Dermis blood vessel endothelial cell (primary cell): ENCODE data around the gene TRAF3IP1. TPM values are rescaled to one million over a fixed set of nuclear protein-coding genes. Genes with fewer than 3 reads are reported as not detected.
A peak's percentile ranks its signal among the peaks of the same experiment; 100 is the strongest.
"Not testable (repeated sequence)": the region's sequence is repeated elsewhere in the genome, so short reads cannot be mapped to it uniquely, and the experiment has no call there.

Experiments
- DNase-seq: peaks from one replicate; pipeline ENCODE4 v3.0.0; 2010
- total RNA-seq: library from RNA; depleted of rRNA; stranded (reverse); fragments of >200 nt; gene quantifications from 2 replicates; pipeline ENCODE4 v1.2.3, GENCODE V29; 2014

The TRAF3IP1 gene
- total RNA-seq, 1 donor from 2014 or later, result 7.3 TPM

DNA sequence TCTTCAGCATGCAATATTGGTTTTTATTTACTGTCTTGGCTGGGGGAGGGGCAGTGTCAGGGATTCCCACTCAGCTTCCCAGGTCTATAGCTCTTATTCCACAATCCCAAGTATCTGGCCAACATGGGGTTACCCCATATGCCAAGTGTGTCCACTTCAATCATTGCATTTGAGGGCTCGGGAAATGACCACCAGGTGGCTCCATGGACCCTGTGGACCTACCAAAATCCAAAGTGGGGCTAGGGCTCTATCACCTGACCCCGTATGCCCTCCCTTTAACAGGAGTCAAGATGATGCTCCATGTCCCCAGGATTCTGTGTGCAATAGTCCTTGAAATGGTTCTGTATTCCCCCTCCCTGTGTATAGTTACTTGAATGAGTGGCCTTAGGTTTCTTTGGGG is 12.1 kb upstream of the TRAF3IP1 start:
- DNase-seq, result peak; percentile 21

DNA sequence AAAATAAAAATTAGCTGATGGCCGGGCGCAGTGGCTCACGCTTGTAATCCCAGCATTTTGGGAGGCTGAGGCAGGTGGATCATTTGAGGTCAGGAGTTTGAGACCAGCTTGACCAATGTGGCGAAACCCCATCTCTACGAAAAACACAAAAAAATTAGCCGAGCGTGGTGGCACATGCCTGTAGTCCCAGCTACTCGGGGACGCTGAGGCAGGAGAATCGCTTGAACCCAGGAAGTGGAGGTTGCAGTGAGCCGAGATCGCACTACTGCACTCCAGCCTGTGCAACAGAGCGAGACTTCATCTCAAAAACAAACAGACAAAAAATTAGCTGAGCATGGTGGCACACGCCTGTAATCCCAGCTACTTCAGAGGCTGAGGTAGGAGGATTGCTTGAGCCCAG is 9.6 kb upstream of the TRAF3IP1 start:
- DNase-seq, result not testable (repeated sequence)

DNA sequence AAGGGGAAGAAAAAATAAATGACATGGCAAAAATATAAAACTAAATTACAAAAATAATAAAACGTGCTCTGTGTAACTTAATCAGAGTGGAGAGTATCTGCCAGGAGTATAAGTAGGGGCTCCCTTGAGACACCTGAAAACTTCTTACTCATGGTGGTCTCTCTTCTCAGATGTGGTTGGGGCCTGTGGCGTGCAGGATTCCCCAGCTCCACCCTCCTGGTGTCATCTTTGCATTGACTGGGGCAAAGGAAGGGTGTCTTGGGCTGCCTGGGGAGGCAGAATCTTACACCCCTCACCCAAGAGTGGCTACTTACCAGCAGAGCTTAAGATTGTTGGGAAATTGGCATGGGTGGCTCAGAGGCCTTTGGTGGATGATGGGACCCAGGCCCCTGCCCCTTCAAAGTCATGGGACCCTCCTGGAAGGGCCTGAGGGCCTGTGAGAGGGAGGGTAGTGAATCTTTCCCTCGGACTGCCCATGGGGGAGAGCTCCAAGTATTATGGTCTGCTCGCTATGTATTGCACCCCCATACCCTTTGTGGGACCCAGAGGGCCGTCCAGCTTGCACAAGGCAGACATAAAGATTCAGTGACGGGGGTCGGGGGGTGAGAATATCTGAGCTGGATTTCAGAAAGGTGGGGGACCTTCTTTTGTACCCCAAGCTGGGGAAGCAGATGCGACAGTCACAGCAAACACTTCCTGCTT is 6.9 kb upstream of the TRAF3IP1 start:
- no peak for DNase-seq

DNA sequence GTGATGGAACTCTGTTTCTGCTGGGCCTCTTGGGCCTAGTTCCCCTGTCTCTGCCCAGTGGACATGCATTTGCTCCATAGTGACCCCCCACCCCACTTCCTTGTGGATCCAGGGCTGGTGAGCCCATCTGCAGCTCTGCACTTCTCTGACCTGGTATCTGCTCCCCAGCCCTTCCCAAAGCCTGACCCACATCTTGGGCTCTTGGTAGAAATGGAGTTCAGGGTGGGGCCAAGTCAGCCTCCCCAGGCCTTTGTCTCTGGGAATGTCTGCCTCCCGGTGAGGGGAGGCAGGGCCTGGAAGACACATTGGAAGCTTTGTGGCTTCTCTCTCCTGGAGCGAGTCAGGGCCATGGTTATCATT is 6.3 kb upstream of the TRAF3IP1 start:
- no peak for DNase-seq

DNA sequence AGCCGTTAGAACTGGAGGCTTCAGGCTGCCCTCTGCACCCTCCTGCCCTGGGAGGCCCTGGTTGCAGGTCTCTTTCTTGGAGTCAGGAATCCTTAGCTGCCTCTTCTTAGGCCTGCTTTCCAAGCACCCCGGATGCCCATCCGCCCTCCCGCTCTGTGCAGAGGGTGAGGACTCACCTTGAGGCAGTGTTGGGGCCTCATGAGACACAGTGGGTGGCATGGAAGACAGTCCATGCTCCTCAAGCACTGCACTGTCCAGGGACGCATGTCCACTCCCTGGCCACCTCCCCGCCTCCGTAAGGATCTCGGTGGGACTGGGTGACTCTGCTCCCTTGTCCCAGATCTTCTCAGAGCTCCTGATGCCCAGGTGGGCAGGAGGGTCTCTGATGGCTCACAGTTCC is 5.7 kb upstream of the TRAF3IP1 start:
- no peak for DNase-seq

DNA sequence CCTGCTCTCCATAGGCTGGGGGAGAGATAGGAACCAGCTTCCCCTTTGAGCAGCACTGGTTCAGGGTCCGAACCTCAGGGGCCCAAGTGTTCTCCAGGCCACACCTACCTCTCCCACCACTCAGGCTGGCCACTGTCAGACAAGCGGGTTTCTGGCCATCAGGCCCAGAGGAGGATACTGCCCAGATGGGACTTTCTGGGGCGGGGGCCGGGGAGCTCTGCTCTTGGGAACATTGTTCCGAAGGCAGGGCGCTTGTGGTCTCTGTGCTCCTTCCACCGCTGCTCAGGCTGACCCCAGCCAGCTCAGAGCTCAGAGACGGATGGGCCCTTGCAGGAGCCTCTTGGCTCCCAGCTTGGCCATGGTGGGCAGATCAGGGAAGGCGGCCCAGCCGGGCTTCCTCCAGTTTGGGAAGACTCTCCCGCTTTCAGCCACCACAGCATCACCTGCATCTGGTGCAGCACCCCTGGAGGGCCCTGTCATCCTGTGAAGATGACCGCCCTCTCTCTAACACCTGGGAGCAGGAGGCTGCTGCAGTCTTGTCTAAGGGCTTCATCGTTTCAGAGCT is 5.2 kb upstream of the TRAF3IP1 start:
- DNase-seq, result no peak

DNA sequence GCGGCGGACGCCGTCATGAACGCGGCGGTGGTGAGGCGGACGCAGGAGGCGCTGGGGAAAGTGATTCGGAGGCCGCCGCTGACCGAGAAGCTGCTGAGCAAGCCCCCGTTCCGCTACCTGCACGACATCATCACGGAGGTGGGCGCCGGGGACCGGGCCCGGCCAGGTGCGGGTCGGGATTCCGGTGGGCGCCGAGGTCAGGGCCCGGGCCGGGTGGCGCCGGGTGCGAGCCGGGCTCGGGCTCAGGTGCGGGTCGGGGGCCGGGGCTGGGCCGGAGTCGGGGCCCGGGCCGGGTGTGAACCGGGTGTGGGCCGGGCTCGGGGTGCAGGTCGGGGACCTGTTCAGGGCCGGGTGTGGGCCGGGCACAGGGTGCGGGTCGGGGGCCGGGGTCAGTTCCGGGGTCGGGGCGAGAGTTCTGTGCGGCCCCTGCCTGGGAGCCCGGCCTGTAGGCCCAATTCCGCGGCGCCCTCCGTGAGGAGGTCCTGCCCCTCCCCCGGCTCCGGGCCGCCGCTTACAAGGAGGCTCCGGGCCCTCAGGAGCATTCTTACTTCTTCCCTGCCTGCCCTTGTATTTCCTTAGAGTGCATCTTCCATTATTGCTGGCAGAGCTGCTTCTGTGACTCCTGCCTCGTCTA is 447 bp downstream of the TRAF3IP1 start:
- DNase-seq, result peak; percentile 17

DNA sequence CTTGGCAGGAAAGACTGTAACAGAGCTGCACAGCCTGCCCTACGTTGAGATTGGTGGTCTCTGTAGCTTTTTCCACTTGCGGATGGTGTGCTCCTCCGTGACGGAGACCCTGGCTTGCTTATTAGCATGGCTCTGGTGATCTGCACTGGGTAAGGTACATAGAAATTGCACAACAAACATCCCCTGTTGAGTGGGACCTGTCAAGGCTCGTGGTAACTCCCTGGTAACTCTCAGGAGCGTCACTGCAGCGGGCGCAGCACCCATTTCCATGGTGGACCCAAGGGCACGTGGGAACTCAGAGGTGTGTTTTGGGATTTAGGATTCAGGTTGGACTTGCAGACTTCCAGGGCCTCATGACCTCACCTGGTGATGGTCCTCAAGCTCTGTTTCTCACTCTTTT is 1.1 kb downstream of the TRAF3IP1 start:
- DNase-seq, result no peak

DNA sequence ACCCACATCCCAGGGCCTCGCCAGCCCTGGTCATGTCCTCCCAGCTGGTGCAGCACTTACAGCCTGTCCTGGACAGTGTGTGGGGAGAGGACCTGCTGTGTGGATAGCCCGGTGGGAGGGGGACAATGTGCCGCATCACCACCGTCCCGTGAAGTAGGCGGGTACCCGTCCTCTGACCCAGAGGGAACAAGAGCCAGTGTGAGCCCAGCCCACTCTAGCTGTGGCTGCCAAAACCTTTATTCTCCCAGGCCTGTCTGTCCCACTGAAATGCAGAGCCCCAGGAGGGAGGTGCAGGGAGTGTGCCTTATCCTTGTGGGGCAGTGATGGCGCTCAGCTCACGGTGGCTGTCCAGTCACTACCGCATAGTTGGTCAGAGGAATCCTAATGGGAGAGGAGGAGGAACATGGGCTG is 1.7 kb downstream of the TRAF3IP1 start:
- DNase-seq, result no peak

DNA sequence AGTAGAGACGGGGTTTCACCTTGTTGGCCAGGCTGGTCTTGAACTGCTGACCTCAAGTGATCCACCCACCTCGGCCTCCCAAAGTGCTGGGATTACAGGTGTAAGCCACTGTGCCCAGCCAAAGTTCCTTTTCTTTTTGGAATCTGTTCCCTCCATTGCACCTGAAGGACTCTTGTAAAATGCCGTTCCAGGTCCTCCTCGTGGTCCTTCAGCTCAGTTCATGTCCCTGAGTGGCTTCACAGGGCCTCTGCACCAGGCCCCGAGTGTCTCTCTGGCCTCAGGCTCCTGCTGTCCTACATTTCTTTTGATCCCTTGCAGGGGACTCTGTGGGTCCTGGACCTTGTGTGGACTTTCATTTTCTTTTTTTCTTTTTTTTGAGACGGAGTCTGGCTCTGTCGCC is 3.9 kb downstream of the TRAF3IP1 start:
- DNase-seq, result not testable (repeated sequence)

DNA sequence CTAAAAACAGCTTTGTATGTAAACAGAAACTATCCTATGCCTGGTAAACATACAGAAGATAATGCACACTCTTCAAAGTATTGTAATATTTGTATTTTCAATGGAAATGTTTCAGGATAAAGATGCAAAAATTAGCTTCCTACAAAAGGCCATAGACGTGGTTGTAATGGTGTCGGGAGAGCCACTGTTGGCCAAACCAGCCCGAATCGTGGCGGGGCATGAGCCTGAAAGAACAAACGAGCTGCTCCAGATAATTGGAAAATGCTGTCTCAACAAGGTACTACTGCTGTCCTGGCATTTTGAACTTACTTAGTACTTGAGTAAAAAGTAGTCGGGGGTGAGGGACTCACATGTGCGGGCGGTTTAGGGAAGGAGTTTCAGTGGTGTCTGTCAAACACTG is 5.4 kb downstream of the TRAF3IP1 start:
- no peak for DNase-seq

DNA sequence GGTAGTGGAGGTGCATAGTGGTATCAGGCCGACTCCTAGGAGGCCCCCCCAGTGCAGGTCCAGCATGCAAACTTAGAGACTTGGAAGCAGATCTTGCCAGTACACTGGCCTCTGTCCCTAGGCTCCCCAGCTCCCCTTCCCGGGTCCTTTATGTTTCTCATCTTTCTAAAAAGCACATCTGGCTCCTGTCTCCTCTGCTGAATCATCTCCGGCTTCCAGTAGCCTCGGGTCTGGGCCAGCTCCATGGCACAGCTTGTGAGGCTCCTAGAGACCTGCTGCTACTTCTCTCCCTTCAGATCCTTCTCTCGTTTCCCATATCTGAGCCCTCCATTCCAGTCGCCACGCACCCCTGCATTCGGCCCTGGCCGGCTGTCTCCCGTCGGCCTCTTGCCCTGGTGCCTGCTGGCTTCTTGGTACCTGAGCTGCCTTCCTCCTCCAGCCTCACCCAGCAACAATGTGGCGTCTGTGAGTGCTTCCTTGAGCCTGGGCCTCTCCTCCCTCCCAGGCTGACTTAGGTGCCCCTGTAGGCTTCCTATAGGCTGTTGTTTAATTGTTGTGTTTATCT is 6.6 kb downstream of the TRAF3IP1 start:
- no peak for DNase-seq

DNA sequence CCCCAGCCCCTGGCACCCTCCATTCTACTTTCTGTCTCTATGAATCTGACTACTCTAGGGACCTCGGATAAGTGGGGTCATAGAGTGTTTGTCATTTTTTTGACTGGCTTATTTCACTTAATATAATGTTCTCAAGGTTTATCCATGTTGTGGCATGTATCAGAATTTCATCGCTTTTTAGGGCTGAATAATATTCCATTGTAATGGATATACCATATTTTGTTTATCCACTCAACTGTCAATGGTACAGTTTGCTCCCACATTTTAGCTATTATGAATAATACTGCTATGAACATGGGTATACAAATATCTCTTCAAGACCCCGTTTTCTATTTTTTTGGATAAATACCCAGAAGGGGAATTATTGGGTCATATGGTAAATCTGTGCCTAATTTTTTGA is 7.4 kb downstream of the TRAF3IP1 start:
- no peak for DNase-seq

DNA sequence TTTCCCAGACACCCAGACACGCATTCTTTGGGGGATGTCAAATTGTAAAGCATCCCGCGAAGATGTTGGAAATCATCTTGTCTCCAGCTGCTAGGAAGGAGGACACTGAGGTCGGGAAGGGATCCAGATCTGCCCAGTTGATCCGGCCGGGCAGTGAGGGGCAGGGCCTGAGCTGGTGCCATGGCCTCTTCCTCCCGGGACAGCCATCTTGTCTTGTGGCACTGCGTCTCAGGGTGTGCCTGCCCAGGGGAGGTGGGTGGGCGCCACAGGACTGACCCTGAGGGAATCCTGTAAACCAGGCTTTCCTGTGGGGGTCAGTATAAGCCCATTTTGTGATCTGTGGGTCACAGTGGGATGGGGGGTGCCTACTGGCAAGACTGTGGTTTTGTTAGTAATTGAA is 10.1 kb downstream of the TRAF3IP1 start:
- DNase-seq, result no peak

DNA sequence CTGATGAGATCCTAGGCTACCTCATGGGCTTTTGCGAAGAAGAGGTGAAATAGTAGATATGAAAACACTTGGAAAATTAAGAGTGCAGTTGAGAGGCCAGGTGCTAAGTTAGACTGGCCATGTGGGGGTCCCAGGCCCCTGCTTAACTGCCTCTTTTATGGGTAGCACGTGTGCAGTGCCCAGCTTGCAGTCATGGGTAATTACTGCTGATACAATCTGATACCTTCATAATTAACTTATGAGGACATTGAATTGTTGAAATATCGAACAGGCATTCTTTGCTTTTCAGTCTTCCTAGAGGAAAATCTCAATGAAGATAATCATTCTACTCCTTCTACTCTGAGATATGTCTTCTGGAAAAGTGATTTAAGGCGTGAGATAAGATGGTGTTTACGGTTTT is 11.6 kb downstream of the TRAF3IP1 start:
- no peak for DNase-seq

DNA sequence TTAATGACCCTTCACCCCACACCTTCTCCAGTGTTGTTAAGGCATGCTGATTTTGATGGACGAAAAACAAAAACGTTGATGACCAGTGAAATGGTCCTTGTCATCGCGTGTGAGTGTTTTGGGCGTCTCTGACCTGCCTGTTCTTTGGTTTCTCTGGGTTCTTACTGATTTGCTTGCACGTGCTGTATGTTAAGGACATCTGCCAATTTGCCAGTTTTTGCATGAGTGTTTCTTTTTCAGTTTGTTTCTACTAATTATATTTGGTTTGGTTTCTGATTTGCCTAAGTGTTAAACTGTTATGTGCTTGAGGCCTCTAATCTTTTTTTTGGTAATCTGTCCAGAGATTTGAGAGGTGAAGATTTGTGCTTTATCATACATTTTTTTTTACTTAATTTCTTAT is 14.6 kb downstream of the TRAF3IP1 start:
- no peak for DNase-seq

DNA sequence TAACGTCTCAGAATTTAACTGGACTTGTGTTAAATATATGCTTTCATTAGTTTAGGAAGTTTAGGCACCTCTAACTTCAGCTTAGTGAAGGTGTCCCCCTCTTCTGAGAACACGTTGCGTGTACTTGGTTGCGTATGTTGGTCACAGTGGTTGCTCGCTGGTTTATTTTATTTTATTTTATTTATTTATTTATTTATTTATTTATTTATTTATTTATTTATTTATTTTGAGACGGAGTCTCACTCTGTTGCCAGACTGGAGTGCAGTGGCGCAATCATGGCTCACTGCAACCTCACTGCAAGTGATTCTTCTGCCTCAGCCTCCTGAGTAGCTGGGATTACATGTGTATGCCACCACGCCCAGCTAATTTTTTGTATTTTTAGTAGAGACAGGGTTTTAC is 15.3 kb downstream of the TRAF3IP1 start:
- not testable (repeated sequence) for DNase-seq

DNA sequence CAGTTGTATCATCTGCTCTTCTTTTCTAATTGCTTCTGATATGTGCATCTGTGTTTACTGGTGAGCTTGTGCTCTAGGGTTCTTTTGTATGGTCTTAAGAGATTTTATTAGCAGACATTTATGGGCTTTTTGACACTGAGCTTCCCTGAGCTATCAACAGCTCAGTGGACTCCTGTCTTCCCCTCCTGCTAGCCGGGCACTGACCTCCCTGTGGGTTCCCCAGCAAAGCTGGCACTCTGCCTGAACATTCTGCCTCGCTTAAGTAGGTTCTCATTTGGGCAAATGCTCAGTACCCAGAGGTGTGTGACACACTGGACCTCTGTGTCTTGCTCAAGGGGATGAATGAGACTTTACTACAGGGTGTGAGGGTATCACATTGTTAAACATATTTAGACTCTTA is 15.8 kb downstream of the TRAF3IP1 start:
- DNase-seq, result no peak

DNA sequence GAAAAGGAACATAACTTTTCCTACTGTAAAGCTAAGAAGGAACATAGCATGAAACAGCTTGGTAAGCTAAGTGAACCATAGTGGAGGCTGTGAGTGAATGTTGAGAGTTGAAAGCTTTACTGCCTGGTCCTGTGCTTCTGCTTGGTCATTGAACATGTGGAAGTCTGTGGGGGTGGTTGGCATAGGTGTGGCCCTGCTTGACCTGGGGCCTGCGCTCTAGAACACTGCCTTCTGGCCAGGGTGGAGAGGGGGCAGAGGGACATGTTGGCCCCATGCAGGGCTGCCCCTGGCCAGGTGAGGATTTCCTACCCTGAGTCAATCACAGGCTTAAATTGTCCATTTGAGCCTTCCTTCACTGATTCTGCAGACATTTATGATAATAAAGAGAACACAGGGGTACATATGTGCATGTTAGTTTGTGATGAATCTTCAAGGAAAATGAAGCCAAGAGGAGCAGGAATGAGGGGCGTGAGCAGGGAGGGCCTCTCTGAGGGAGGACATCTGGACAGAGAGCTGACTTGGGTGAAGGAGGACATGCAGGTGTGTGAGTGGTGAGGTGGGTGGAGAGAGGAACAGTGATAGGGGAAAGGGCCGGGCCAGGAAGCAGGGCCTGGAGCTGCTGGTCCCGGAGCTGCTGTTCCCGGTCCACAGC is 16.6 kb downstream of the TRAF3IP1 start:
- no peak for DNase-seq

DNA sequence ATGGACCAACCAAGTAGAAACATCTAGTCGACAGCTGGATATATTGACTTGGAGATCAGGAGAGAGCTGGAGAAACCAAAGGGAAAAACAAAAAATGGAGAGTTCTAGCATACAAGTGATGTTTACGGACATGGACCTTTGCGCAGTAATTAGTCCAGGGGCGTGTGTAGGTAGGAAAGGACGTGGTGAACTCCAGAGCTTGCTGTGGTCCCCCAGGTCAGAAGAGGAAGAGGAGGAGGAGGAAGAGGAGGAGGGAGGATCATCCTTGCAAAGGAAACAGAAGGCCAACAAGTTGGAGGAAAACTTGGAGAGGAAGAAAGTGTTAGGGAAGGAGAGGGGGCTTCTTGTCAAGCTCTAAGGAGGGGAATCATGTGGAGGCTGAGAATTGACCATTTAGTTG is 17.5 kb downstream of the TRAF3IP1 start:
- DNase-seq, result no peak

DNA sequence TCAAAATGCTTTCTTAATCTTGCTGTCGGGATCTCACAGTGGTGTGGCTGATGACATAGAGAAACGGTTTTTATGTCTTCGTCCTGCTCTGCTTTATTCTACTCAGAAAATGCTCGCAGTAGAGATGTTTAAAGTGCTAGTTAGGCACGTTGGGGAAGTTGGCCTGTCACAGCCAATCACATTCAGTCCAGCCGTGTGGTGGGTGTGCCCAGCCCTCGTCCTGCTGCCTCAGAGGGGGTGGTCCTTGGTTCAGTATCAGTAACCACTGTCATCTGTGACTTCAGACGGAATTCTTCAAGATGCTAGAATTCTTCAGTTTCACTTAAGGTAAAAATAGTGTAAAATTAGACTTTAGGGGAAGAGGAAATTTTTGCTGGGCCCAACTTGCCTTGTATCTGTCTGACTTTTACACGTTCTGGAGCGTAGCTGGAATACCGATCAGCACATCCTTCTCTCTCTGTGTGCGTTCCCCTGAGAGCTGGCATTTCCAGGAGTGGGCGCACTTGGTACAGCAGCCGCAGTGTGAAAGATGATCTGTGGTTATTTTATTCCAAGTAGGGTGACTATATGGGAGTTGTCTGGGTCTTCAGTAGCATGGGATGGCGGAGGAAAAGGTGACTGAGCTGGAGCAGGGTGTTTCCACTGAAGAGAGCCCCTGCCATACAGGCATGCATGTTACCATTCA is 18.5 kb downstream of the TRAF3IP1 start:
- DNase-seq, result no peak

DNA sequence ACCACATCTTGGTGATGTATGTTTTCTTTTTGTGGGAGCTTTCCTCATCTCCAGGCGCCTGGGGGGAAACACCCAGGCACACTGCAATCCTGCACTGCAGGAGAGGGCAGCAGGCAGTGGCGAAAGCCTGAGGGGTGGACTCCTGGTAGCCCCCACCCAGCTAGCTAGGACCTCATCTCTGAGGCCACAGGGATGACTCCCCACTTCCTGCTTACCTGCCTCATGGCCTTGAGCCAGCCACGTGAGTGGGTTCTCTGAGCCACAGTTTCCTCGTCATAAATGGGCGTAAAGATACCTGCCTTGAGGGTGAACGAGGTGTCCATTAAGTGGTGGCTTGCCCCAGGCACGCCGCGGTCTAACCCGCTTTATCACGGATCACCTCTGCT is 19.1 kb downstream of the TRAF3IP1 start:
- no peak for DNase-seq

DNA sequence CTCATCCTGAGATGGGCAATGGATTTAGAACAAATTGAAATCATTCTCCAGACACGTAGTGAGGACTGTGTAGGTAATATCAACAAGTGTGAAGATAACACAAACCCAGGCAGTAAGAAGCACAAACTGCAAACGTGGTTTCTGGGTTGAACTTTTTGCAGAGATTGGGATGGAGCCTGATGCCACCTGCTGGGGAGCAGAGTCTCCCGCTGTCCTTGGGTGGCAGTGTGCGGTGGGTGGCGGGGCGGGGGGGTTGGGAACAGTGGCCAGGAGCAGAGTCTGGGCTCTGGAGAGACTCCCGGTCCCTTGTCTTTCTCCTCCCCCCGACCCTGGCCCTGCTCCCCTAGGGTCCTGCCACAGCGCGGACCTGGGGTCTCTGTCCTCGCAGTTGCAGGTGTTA is 19.5 kb downstream of the TRAF3IP1 start:
- DNase-seq, result no peak
